HG02973 (cell line): ENCODE measurements around the gene CAPN8.
A peak's percentile ranks its signal among the peaks of the same experiment; 100 is the strongest.

Experiments
- ATAC-seq: cut with Tn5 transposase; IDR thresholded peaks from one replicate; pipeline ENCODE4 v1.9.1; 2021; ENCODE audit warnings: moderate library complexity; ENCODE audit not compliant: unreplicated experiment

The CAPN8 gene

GRCh38 chr1:223702735-223703667 is 37.5 kb upstream of the CAPN8 start:
- ATAC-seq, result no peak

DNA sequence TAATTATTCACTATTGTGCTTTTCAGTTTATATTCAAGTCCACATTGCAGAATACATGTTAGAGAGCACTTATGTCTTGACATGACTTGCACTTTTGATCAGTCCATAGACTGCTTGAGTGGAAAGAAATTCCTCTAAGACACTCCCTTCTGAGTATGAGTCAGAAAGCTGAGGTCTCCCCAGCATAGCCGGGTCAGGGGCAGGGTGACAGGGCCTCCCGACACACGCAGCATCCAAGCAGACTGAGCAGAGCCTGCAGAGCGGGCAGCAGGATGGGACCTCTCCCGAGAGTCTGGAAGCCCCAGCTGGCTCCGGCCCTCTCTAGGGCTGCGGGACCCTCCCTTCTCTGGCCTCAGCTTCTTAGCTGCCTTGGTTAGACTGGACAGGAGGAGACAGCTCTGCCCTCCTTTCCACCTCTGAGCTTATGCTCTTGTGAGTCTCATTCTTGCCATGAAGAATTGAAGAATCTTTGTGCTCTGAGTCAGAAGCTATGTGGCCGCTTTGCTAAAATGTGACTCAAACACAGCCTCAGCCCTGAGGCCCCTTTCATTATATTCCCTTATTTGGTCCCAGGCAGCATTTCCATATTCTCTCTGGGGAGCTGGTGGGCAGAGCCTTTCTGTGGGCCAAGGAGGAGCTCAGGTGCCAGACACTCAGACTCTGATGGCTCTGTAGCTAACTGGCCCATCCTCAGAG is 35.6 kb upstream of the CAPN8 start:
- peak; percentile 42 for ATAC-seq

DNA sequence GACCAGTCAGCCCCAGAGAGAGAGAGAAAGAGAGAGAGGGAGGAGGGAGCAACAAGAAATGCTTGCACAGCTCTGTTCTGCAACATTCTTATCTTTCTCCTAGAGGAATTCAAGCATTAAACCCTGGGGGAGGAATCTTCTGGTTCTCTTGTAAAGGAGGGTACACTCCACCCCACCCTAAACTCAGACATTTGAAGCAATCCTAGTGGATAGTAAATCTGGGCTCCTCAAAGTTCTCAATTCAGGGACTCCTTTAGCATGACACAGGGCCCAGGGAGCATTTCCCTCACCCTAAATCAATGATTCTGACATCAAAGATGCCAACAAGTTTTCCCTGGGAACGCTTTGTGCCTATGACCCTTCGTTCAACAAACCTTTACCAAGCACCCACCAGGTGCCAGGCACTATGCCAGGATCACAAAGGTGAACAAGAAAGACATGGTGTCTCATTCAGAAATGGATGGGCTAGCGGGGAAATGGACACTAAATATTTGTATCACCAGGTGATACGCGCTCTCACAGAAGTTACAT is 35.0 kb upstream of the CAPN8 start:
- no peak for ATAC-seq

GRCh38 chr1:223695941-223696340 is 30.4 kb upstream of the CAPN8 start:
- no peak for ATAC-seq

GRCh38 chr1:223695014-223695548 is 29.6 kb upstream of the CAPN8 start:
- ATAC-seq, result no peak

DNA sequence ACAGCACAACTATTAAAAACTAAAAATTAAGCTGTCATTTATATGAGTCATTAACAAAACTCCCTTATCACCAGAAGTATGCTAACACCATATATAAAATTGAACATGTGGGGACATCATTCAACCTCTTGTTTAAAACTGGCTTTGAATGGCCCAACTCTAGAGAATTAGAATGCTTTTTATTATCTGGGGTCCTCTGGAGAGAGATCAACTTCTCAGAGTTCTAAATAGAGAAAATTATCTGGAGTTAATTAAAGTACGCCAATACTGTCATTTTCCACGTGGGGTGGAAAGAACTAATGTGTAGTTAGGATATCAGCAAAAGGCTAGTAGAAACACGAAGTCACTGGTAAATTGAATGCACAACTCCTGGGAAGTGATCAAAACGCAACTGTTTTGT is 25.6 kb upstream of the CAPN8 start:
- no peak for ATAC-seq

GRCh38 chr1:223684488-223684792 is 18.9 kb upstream of the CAPN8 start:
- ATAC-seq, result no peak

- ATAC-seq, result no peak
Observed at GRCh38 chr1:223683586-223684487, 18.3 kb upstream of the CAPN8 start.

DNA sequence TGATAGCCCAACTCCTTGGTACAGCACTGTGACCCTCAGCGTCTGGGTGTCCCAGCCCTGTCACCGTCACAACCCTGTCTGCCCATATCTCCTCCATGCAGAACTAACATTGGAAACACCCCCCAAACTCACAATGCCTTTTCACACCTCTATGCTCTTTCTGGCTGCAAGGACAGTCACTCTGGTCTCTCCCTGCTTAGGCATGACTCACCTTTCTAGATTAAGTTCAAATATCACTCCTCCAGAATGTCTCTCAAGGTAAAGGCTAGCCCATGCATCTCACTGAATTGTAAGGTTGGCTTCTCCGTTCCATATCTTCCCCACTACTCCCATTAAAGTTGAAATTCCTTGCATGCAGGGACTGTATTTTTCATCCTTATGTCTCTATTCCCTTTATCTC is 17.0 kb upstream of the CAPN8 start:
- ATAC-seq, result no peak

- no peak for ATAC-seq
Observed at GRCh38 chr1:223680188-223680587, 14.7 kb upstream of the CAPN8 start.

GRCh38 chr1:223678841-223679240 is 13.3 kb upstream of the CAPN8 start:
- no peak for ATAC-seq

DNA sequence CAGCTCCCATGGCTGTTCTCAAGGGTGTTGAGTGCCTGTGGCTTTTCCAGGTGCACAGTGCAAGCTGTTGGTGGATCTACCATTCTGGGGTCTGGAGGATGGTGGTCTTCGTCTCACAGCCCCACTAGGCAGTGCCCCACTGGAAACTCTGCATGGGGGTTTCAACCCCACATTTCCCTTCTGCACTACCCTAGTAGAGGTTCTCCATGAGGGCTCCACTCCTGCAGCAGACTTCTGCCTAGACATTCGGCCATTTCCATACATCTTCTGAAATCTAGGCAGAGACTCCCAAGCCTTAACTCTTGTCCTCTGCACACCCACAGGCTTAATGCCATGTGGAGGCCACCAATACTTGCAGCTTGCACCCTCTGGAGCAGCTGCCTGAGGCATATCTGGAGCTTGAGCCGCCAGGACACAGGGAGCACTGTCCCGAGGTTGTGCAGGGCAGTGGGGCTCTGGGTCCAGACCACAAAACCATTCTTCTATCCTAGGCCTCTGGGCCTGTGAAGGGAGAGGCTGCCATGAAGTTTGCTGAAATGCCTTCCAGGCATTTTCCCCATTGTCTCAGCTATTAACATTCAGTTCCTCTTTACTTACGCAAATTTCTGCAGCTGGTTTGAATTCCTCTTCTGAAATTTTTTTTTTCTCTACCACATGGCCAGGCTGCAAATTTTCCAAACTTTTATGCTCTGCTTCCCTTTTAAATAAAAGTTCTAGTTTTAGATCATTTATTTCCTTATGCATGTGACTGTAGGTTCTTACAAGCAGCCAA is 8.8 kb upstream of the CAPN8 start:
- ATAC-seq, result no peak

DNA sequence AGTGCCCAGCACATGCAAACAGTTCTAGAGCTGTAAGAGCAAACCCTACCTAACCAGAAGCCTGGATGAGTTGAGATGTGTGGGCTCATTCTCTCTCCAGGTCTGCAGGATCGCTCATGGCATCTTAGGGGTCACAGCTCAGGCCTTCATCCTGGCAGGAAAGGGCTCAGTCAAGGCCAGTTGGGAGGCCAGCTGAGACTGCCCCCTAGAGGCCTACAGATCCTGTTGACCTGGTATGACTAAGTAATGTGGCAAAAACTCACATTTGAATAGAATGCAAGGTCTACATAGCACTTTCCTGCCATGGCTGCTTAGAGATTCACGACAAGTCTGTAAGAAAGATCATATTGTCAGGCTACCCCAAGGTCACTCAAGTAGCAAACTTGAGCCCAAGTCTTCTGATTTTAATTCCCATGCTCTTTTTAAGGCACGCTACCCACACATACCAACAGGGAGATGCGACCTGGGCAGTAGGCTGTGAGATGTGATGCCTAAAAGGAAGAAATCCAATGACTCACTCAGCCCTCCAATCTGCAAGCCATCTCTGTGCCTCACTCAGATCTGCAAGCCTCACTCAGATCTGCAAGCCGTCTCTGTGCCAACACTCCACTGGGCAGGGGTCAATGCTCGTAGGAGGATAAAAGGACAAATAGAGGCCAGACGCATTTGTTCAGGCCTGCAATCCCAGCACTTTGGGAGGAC is 5.1 kb upstream of the CAPN8 start:
- ATAC-seq, result no peak

DNA sequence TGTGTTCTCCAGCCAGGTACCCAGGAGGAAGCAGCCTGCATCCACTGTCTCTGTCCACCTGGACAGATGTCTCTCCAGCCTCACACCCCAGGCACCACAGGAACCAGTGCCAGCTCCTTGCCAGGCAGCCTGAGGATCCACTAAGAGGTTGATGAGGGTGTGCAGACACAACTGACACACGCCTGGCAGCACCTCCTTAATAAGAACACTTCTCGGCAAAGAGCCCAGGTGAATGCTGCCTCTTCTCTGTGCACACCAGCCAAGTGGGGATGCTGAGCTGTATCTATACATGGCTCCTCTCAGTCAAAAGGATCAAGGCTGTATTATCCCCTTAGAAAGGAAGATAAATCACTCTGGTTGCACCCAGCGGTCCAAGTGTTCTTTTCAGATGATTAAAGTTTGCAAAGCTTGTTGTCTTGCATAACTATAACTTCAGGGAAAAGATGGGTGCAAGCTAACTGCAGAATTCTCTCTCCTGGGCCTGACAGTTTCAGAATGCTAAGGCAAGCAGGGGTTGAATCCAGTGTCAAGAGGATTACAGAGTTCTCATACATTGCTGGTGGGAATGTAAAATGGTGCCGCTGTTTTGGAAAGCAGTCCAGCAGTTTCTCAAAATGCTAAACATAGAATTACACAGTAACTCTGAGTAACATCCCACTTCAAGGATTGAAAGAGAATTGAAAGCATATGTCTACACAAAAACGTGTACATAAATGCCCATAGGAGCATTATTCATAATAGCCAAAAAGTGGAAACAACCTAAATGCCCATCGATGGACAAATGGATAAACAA is 3.7 kb upstream of the CAPN8 start:
- ATAC-seq, result no peak

DNA sequence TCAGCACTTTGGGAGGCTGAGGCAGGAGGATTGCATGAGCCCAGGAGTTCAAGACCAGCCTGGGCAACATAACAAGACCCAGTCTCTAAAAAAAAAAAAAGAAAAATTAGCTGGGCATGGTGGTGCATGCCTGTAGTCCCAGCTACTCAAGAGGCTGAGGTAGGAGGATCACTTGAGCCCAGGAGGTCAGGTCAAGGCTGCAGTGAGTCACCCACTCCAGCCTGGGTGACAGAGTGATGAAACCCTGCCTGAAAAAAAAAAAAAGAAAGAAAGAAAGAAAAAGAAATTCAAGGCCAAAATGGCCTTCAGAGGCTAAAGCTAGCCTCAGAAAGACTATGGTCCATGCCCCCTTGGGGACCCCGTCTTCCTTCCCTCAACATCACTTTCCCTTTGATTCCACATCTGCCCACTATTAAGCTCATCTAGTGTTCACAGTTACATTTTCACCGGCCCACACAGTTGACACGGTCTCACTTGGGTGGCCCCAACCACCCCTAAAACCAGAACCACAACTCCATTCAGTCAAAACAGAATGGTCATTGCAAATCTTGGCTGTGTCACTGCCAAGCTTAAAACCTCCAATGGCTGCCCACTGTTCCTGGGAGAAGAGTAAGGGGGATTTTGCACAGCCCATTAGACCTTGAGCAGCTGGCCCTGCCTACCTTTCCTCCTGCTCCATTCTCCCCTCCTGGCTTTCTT is 2.1 kb upstream of the CAPN8 start:
- no peak for ATAC-seq

- ATAC-seq, result no peak
Observed at GRCh38 chr1:223664106-223664505, 1.4 kb downstream of the CAPN8 start.

DNA sequence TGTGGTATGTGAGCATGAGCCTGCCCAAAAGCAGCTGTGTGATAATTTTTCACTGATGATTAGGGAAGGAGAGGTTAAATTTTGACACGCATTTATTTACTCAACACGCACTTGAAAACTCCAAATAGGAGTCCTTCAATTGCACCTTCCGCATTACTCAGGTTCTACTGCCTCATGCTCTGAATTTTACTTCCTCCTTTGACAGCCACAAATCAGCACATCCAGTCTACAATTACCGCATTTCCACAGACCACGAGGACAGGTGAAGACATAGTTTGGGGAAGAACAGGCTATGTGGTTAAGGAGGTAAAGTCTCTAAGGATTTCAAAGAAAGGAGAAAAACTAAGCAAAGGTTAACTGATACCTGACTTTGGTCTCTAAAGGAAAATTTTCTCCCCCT is 2.6 kb downstream of the CAPN8 start:
- ATAC-seq, result no peak

- no peak for ATAC-seq
Observed at GRCh38 chr1:223659711-223660110, 5.8 kb downstream of the CAPN8 start.
